ENCODE results near the gene DNAH1.

The DNAH1 gene

GRCh38 chr3:52321481-52321880 lies 5.4 kb downstream of the DNAH1 start:
- TF ChIP-seq TAF1 (IDR thresholded peaks at IDR 0.05; ENCODE audit: low read depth) (no peak), FOXM1 (IDR thresholded peaks at IDR 0.05; ENCODE audit: borderline replicate concordance, low read depth) (no peak), CEBPB (IDR thresholded peaks at IDR 0.05) (no peak), YY1 (IDR thresholded peaks at IDR 0.05; ENCODE audit: low read depth) (no peak), CREB1 (IDR thresholded peaks at IDR 0.05; ENCODE audit: low read depth) (no peak), NFIC (IDR thresholded peaks at IDR 0.05) (no peak), ZBTB7A (IDR thresholded peaks at IDR 0.05; ENCODE audit: low read depth) (no peak), TCF12 (IDR thresholded peaks at IDR 0.05; ENCODE audit: low read depth) (no peak), REST (IDR thresholded peaks at IDR 0.05; ENCODE audit: low read depth) (no peak), RAD21 (IDR thresholded peaks at IDR 0.05; ENCODE audit: low read depth) (no peak), TEAD4 (IDR thresholded peaks at IDR 0.05) (no peak), EP300 (IDR thresholded peaks at IDR 0.05; ENCODE audit: borderline replicate concordance) (no peak), EGR1 (IDR thresholded peaks at IDR 0.05) (no peak)
- TF ChIP-seq, protein P1, sequence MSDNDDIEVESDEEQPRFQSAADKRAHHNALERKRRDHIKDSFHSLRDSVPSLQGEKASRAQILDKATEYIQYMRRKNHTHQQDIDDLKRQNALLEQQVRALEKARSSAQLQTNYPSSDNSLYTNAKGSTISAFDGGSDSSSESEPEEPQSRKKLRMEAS (IDR thresholded peaks at IDR 0.05), result no peak
- TF ChIP-seq, protein P2, sequence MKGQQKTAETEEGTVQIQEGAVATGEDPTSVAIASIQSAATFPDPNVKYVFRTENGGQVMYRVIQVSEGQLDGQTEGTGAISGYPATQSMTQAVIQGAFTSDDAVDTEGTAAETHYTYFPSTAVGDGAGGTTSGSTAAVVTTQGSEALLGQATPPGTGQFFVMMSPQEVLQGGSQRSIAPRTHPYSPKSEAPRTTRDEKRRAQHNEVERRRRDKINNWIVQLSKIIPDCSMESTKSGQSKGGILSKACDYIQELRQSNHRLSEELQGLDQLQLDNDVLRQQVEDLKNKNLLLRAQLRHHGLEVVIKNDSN (IDR thresholded peaks at IDR 0.05), result no peak

DNA sequence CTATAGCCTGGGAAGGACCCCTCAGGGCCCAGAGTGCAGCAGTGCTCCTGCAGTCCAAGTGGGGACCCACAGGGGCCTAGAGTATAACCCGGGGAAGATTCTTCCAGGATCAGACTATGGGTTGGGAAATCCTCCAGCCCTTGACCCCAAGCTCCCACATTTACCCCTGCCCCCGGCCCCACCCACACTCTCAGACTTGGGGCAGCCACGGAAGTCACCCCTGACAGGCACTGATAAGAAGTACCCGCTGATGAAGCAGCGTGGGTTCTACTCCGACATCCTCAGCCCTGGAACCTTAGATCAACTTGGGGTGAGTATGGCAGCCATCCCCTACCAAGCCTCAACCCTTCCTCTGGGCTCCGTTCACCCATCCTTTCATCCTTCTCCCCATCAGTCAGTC lies 6.3 kb downstream of the DNAH1 start:
- no peak for TF ChIP-seq TAF1 (IDR thresholded peaks at IDR 0.05; ENCODE audit: low read depth)
- TF ChIP-seq, protein P2 (IDR thresholded peaks at IDR 0.05), result no peak
- TF ChIP-seq, protein P1 (IDR thresholded peaks at IDR 0.05), result no peak
- no peak for TF ChIP-seq NFIC (IDR thresholded peaks at IDR 0.05)
- no peak for TF ChIP-seq ZBTB7A (IDR thresholded peaks at IDR 0.05; ENCODE audit: low read depth)
- TF ChIP-seq EP300 (IDR thresholded peaks at IDR 0.05; ENCODE audit: borderline replicate concordance), result no peak
- TF ChIP-seq CEBPB (IDR thresholded peaks at IDR 0.05), result no peak
- TF ChIP-seq REST (IDR thresholded peaks at IDR 0.05; ENCODE audit: low read depth), result no peak
- no peak for TF ChIP-seq YY1 (IDR thresholded peaks at IDR 0.05; ENCODE audit: low read depth)
- no peak for TF ChIP-seq TCF12 (IDR thresholded peaks at IDR 0.05; ENCODE audit: low read depth)

DNA sequence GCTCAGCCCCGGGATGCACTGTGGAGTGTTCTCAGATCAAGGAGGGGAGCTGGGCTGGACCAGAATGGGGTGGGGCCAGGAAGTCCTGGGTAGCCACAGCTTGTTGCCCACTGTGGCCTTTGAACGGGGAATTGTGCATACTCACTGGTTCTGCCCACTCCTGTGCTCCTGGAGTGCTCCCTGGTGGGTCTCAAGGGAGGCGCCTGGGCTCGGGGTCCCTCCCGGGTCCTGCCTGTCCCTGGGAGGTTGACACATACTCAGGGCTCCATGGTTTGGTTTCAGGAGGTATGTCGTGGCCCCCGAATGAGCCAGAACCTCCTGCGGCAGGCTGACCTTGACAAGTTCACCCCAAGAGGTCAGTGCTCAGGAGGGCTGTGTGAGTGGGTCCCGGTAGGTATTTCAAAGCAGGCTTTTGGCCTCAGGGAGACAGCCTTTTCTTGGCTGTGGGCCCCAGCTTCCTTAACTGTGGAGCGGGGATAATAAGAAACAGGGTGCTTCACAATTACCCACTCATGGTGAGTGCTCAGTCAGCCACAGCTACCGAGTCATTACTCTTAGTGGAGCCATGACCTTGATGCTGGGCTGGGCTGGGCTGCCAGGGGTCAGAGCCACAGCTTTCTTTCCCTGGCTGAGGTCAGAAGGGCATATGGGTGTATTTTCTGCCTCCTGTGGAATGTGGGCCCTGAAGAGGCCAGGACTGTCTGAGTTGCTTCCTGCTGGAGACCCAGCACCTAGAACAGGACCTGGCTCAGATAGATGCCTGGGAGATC lies 7.6 kb downstream of the DNAH1 start:
- TF ChIP-seq, protein P1 (IDR thresholded peaks at IDR 0.05), result no peak
- TF ChIP-seq TCF12 (IDR thresholded peaks at IDR 0.05; ENCODE audit: low read depth) (no peak), RAD21 (IDR thresholded peaks at IDR 0.05; ENCODE audit: low read depth) (no peak), REST (IDR thresholded peaks at IDR 0.05; ENCODE audit: low read depth) (no peak)
- TF ChIP-seq, protein P2 (IDR thresholded peaks at IDR 0.05), result no peak

DNA sequence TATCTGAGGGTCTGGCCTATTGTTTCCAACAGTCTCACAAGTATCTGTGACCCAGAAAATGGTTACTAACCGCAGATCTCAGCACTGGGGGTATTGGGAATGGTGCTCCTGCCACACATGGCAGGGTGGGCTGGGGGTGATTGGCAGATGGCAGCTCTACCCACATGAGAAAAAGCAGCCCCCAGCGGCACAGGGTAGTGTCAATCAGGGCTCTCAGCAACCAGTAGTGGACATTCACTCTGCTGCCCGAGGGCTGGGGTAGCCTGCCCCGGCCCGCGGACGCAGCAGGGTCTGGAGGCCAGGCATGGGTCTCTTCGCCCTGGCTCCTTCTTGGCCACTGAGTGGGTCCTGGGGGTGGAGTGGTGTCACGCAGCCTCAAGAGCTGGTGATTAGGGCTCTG lies 8.6 kb downstream of the DNAH1 start:
- TF ChIP-seq TCF12 (IDR thresholded peaks at IDR 0.05; ENCODE audit: low read depth), result no peak
- no peak for TF ChIP-seq TAF1 (IDR thresholded peaks at IDR 0.05; ENCODE audit: low read depth)
- no peak for TF ChIP-seq EGR1 (IDR thresholded peaks at IDR 0.05)
- no peak for TF ChIP-seq FOXM1 (IDR thresholded peaks at IDR 0.05; ENCODE audit: borderline replicate concordance, low read depth)
- no peak for TF ChIP-seq NFIC (IDR thresholded peaks at IDR 0.05)
- TF ChIP-seq REST (IDR thresholded peaks at IDR 0.05; ENCODE audit: low read depth), result no peak
- no peak for TF ChIP-seq TEAD4 (IDR thresholded peaks at IDR 0.05)
- no peak for TF ChIP-seq RAD21 (IDR thresholded peaks at IDR 0.05; ENCODE audit: low read depth)
- TF ChIP-seq CEBPB (IDR thresholded peaks at IDR 0.05), result no peak
- no peak for TF ChIP-seq YY1 (IDR thresholded peaks at IDR 0.05; ENCODE audit: low read depth)
- no peak for TF ChIP-seq EP300 (IDR thresholded peaks at IDR 0.05; ENCODE audit: borderline replicate concordance)
- no peak for TF ChIP-seq ZBTB7A (IDR thresholded peaks at IDR 0.05; ENCODE audit: low read depth)
- TF ChIP-seq CREB1 (IDR thresholded peaks at IDR 0.05; ENCODE audit: low read depth), result no peak
- TF ChIP-seq, protein P2 (IDR thresholded peaks at IDR 0.05), result no peak

Measured in Ishikawa (cell line).